Keratinocyte (primary cell): ENCODE results near the gene S100A6. TPM values are rescaled to one million over a fixed set of nuclear protein-coding genes. Genes with fewer than 3 reads are reported as not detected.
A peak's percentile ranks its signal among the peaks of the same experiment; 100 is the strongest.

ENCODE experiments used
- DNase-seq: peaks from one replicate; pipeline ENCODE4 v3.0.0-alpha.2; 2011; ENCODE audit warnings: low read depth, missing footprints, low spot score
- FAIRE-seq: peaks from 2 replicates; lab custom pipeline; 2011; peaks lifted over from hg19 to GRCh38; lab: Jason Lieb, UNC
- H2AFZ ChIP-seq: 2 replicates; pipeline ENCODE4 v1.6.0; 2012; ENCODE audit warnings: low read length, control low read depth, inconsistent platforms; ENCODE audit not compliant: control insufficient read depth
- H3K27ac ChIP-seq: 2 replicates; pipeline ENCODE4 v1.5.1; 2011; ENCODE audit warnings: low read length; ENCODE audit not compliant: control insufficient read depth, insufficient read depth
- H3K27me3 ChIP-seq: 3 replicates; pipeline ENCODE4 v1.6.0; 2011; ENCODE audit warnings: low read length; ENCODE audit not compliant: control insufficient read depth, insufficient read depth; ENCODE audit errors: extremely low read depth
- H3K36me3 ChIP-seq, 2 experiments: 2 replicates in 1 of 2; 3 replicates in 1 of 2; pipeline ENCODE4 v1.5.1; 2011; ENCODE audit warnings: low read length in 2 of 2, mild to moderate bottlenecking in 1 of 2; ENCODE audit not compliant: control insufficient read depth in 2 of 2, insufficient read depth in 2 of 2; ENCODE audit errors: extremely low read depth in 1 of 2
- H3K4me1 ChIP-seq: 3 replicates; pipeline ENCODE4 v1.5.1; 2011; ENCODE audit warnings: low read length; ENCODE audit not compliant: control insufficient read depth, insufficient read depth; ENCODE audit errors: extremely low read depth
- H3K4me2 ChIP-seq: 3 replicates; pipeline ENCODE4 v1.6.0; 2011; ENCODE audit warnings: low read depth, low read length; ENCODE audit not compliant: control insufficient read depth, insufficient read depth; ENCODE audit errors: extremely low read depth
- H3K4me3 ChIP-seq, 3 experiments: fragments of 200-600 bp in 1 of 3; sonication (generic) in 1 of 3; 2 replicates in 2 of 3; 3 replicates in 1 of 3; pipeline ENCODE4 v1.5.1; 2011 to 2016; ENCODE audit warnings: low read length in 3 of 3, mild to moderate bottlenecking in 3 of 3, control low read depth in 2 of 3, inconsistent platforms in 1 of 3, low read depth in 1 of 3, mixed read lengths in 1 of 3, mixed run types in 1 of 3, moderate library complexity in 1 of 3; ENCODE audit not compliant: control insufficient read depth in 2 of 3, insufficient read depth in 2 of 3; ENCODE audit errors: extremely low read depth in 1 of 3
- H3K79me2 ChIP-seq: 2 replicates; pipeline ENCODE4 v1.6.0; 2012; ENCODE audit warnings: low read length; ENCODE audit not compliant: control insufficient read depth, insufficient read depth
- H3K9ac ChIP-seq: 3 replicates; pipeline ENCODE4 v1.6.0; 2011; ENCODE audit warnings: low read length; ENCODE audit not compliant: control insufficient read depth, insufficient read depth; ENCODE audit errors: extremely low read depth
- H3K9me1 ChIP-seq: 3 replicates; pipeline ENCODE4 v1.6.0; 2011; ENCODE audit warnings: low read length; ENCODE audit not compliant: control insufficient read depth, insufficient read depth; ENCODE audit errors: extremely low read depth
- H3K9me3 ChIP-seq: 2 replicates; pipeline ENCODE4 v1.5.1; 2012; ENCODE audit warnings: low read depth, low read length; ENCODE audit not compliant: control insufficient read depth
- H4K20me1 ChIP-seq: 3 replicates; pipeline ENCODE4 v1.6.0; 2011; ENCODE audit warnings: low read length; ENCODE audit not compliant: control insufficient read depth, insufficient read depth; ENCODE audit errors: extremely low read depth
- EZH2 ChIP-seq: IDR thresholded peaks from one replicate; pipeline ENCODE4 v1.6.1; 2012; ENCODE audit warnings: inconsistent platforms, mild to moderate bottlenecking, low read length, moderate library complexity
- dilution Hi-C: fragments of 300-500 bp; cut with MboI; formaldehyde crosslinking; loops from one replicate; pipeline ENCODE4 v1.7.0; 2020; ENCODE audit warnings: low sequenced_read_pairs; ENCODE audit not compliant: extremely low pct_ligation_motif_present
- polyA plus RNA-seq, 5 experiments: library from polyadenylated mRNA; depleted of rRNA in 3 of 5; stranded (reverse) in 3 of 5; stranded (forward) in 1 of 5; unstranded in 1 of 5; fragments of >200 nt; gene quantifications; 1 replicate in 1 of 5; 2 replicates in 3 of 5; 3 replicates in 1 of 5; pipeline versions ENCODE4 v1.2.1 to v1.2.3, GENCODE V29; 2011 to 2012; ENCODE audit warnings: missing spikeins in 2 of 5, low read depth in 1 of 5, low replicate concordance in 1 of 5
- TF ChIP-seq, protein P1 (sequence below), 3 experiments: IDR thresholded peaks in 1 of 3; conservative IDR thresholded peaks in 1 of 3; optimal IDR thresholded peaks in 1 of 3; 2 replicates in 2 of 3; 3 replicates in 1 of 3; pipeline versions ENCODE3 to v1.5.1; 2011; ENCODE audit warnings: low read length in 3 of 3, mild to moderate bottlenecking in 3 of 3, moderate library complexity in 2 of 3, control low read depth in 1 of 3, inconsistent platforms in 1 of 3; ENCODE audit not compliant: insufficient read depth in 2 of 3; ENCODE audit errors: extremely low read depth in 1 of 3

The S100A6 gene
- polyA plus RNA-seq, 1 donor (not counting 4 experiments of a cell fraction or from before 2014, with no cell fraction given): 2,598 TPM

DNA sequence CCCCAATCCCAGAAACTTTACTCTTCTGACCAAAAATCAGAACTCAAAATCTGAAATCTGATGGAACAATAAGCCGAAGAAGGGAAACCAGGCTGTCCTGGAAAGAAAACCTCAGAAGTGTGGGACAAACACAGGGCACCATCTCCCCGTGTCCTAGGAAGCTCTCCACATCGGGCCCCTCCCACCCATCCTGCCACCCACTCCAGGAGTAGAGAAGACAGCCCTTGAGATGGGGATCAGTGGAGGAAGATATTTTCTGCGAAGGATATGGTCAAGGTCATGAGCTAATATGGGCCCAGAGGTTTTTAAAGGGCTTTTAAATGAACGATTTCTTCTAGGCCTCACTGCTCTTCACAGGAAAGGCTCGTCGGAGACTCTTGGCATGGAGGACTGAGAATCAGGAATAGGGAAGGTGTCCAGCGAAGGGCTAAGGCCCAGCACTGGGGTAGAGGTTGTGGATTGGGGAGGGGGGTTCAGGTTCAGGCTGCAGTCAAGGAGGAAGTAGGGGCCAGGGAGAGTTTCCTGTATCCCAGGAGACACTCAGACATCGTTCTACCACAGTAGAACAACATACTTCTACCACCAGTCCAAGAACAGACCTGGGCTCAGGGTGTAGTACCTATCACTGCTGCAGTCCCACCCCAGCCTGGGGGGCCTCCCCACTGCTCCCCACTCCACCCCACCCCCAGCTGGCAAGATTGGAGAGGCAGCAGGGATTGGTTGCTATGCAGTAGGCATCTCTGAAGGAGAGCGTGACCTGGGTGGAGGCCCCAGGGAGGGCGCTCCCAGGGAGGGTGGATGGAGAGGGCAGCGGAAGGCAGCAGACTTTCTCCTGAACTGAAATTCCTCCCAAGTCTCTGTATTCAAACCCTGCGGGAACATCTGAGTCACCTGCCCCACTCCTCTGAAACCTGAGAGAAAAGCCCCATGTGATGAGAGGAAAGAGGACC, 6.1 kb upstream of the S100A6 start:
- H3K79me2 ChIP-seq: no peaks in the 10 kb centered on the region
- no peak overlapping the region for H3K4me2 ChIP-seq
- dilution Hi-C loops: no loop called here
- no peak overlapping the region for H3K27ac ChIP-seq
- H3K36me3 ChIP-seq: peaks cover 0 to under 1% of the 10 kb centered on the region in 2 experiments
- H2AFZ ChIP-seq: no peak overlapping the region
- no peaks in the 10 kb centered on the region for H4K20me1 ChIP-seq
- no peak overlapping the region for H3K4me3 ChIP-seq
- no peak overlapping the region for H3K9ac ChIP-seq
- DNase-seq (no peak), FAIRE-seq (no peak)
- no peaks in the 10 kb centered on the region for H3K9me1 ChIP-seq
- peaks cover 58% of the 10 kb centered on the region for H3K4me1 ChIP-seq
- TF ChIP-seq, protein P1, sequence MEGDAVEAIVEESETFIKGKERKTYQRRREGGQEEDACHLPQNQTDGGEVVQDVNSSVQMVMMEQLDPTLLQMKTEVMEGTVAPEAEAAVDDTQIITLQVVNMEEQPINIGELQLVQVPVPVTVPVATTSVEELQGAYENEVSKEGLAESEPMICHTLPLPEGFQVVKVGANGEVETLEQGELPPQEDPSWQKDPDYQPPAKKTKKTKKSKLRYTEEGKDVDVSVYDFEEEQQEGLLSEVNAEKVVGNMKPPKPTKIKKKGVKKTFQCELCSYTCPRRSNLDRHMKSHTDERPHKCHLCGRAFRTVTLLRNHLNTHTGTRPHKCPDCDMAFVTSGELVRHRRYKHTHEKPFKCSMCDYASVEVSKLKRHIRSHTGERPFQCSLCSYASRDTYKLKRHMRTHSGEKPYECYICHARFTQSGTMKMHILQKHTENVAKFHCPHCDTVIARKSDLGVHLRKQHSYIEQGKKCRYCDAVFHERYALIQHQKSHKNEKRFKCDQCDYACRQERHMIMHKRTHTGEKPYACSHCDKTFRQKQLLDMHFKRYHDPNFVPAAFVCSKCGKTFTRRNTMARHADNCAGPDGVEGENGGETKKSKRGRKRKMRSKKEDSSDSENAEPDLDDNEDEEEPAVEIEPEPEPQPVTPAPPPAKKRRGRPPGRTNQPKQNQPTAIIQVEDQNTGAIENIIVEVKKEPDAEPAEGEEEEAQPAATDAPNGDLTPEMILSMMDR (optimal IDR thresholded peaks at IDR 0.05 in 1 of 3, IDR thresholded peaks at IDR 0.05 in 1 of 3, conservative IDR thresholded peaks at IDR 0.05 in 1 of 3; ENCODE audit: extremely low read depth in 1 of 3, insufficient read depth in 2 of 3, low read length in 3 of 3): no peak
- TF ChIP-seq EZH2: no peak
- H3K9me3 ChIP-seq: no peaks in the 10 kb centered on the region
- H3K27me3 ChIP-seq: no peaks in the 10 kb centered on the region

DNA sequence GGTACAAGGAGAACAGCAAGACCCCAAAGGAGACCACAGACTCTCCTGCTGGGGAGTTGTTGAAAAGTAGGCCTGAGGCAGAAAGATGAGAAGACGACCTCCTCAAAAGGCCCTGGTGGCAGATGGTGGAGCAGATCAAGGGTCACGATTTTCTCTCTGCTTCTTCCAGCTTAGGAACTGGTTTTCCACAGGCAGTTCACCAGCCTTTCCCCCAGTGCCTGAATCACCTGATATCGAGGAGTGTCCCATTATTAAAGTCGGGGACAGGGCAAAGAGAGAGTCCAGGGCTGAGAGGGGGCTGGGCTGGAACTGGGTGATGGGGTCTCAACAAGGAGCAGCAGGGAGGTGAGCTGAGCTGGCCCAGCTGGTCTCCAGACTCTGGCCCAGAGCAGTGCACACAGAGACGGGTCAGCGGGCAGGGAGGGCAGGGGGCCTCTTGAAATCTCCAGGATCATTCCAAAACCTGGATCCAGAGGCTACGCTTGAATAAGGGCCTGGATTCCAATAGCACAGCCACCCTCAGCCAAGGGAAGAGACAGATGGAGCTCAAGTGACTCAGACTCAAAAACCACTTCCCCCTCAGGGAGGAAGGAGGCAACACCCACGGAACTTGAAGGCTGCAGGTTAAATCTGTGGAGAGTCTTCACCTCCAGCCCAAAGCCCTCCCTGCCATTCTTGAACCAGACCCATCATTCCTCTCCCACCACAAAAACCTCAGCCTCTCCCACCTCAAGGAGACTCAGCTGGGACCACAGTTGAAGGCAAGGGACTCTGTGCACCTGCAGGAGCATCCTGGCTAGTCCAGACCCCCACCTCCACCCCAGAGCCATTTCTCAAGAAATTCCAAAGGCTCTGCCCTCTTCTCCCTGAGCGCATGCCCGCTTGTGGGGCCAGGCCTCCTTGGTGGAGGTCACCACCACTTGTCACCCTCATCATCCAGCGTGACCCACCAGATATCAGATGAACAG, 4.9 kb upstream of the S100A6 start, which contains the start of gene S100A5:
Gene S100A5 (minus strand): TSS at position 541 of the 968 bp plus-strand sequence. CDS start 743 bp downstream, outside the sequence.
- Histone ChIP-seq H2AFZ (no peak within 1 kb of the TSS), H3K9me3 (no peaks in the 10 kb centered on the region), H3K4me3 (no peak within 1 kb of the TSS), H3K9ac (no peak within 1 kb of the TSS), H3K27ac (no peak within 1 kb of the TSS), H3K36me3 (no peaks in the 10 kb centered on the region), H3K27me3 (no peaks in the 10 kb centered on the region), H4K20me1 (no peaks in the 10 kb centered on the region), H3K79me2 (peaks cover 1% of the 10 kb centered on the region), H3K9me1 (no peaks in the 10 kb centered on the region), H3K4me1 (peaks cover 57% of the 10 kb centered on the region), H3K4me2 (peak within 1 kb of the TSS; percentile 34)
- DNase-seq: no peak
- dilution Hi-C loops: no loop called here
- TF ChIP-seq, protein P1 (optimal IDR thresholded peaks at IDR 0.05 in 1 of 3, IDR thresholded peaks at IDR 0.05 in 1 of 3, conservative IDR thresholded peaks at IDR 0.05 in 1 of 3; ENCODE audit: extremely low read depth in 1 of 3, insufficient read depth in 2 of 3, low read length in 3 of 3): no peak
- no peak for TF ChIP-seq EZH2
- peak; percentile 90 for FAIRE-seq
